HG03571 (cell line): ENCODE measurements around the gene GATA5.
"Not testable (repeated sequence)": the region's sequence is repeated elsewhere in the genome, so short reads cannot be mapped to it uniquely, and the experiment has no call there.

Experiments used
- ATAC-seq: cut with Tn5 transposase; IDR thresholded peaks from one replicate; pipeline ENCODE4 v1.9.1; 2021; ENCODE audit not compliant: unreplicated experiment

Gene GATA5

DNA sequence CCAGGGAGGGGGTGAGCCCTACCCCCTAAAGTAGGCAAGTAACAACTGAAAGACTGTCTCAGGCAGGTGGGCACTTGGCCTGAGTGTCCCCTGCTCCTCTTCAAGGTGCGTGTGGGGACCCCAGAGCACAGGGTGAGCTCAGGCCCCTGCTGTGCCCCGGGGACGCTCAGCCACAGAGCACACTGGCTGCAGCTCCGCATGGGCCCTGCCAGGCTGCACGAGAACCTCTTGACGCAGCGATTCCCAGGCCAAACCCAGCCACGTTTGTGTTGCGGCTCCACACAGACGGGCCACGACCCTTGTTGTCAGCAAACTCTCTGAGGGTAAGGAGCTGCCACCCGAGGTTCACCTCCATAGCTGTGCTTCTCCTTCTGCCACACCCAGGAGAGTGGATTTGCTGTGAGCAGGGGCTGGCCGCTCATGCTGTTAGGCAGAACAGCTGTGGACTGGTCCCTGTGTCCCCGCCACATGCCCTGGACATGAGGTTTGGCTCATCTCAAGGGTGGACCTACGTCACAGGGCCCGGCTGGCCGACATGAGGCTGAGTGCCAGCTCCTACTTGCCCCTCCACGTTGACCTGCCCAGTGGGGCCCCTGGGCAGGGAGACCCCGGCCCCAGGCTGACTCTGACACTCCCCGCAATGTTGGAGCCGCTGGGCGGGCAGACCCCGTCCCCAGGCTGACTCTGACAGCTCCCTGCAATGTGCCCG, 29.7 kb upstream of the GATA5 start:
- no peak for ATAC-seq

DNA sequence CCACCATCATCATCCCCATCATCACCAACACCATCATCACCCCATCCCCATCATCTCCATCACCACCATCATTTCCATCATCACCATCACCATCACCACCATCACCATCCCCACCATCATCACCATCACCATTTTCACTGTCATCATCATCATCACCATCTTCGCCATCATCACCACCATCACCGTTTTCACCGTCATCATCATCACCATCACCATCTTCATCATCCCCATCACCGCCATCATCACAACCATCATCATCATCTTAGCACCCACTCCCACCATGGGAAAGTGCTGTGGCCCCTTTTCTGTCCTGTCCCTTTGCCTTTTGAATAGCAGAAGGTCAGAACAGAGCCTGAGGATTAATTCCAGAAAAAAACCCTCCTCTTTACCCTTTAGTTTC, 28.5 kb upstream of the GATA5 start:
- ATAC-seq = no peak

DNA sequence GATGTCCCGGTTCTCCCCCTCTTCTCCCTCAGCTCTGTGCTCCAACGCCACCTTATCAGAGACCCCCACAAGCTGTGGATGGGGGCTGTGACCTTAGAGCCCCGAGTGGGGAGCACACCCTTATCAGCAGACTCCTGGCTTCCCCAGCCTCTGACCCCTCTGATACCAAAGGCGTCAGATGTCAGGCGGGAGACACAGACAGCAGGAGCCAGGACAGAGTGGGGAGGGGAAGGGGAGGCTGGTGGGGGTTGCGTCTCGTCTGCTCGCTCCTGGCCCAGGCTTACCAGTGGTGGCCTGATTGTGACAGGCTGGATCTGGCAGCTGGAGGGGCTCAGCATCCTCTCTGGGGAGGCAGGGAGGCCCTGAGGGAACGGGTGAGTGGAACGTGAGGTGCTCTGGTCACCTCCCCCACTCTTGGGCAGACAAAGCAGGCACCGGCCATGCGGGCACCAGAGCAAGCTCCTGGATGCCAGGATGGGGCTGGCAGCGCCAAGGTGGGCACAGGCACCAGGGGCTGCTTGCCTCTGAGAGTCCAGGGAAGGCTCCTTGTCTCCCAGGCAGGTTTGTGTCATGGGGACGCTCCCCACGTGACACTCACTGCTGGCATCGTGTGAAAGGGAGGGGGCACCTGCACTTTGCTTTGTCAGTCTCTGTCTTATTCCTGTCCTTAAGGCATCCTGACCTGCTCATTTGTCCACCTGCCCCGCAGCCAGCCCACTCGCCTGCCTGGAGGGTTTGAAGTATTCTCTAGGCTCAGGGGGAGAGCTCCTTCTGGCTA, 27.8 kb upstream of the GATA5 start:
- ATAC-seq = no peak

DNA sequence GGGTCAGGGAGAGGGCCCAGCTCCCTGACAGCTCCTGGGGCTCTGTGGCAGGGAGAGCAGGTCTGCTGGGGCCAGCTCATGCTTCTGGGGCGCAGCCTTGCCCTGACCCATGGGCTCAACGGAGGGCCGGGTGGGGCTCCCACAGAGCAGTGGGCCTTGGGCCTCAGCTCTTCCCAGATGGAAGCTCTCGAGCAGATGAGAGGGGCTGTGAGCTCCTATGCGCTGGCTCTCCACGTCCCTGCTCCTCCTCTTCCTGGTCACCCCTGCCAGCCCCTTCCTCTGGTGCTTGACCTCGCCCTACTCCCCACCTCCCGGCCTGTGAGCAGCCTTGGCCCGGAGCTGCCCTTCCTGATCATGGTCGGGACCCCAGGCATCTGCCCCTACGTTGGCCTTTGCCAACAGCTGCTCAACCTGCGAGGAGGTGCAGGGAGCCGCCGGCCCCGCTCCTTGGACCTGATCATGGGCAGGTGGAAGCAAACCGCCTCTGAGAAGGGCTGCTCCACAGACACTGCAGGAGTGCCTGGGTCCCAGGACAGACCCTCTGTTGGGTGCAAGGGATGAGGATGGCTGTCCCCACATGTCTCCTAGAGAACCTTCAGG, 26.8 kb upstream of the GATA5 start:
- ATAC-seq = no peak

DNA sequence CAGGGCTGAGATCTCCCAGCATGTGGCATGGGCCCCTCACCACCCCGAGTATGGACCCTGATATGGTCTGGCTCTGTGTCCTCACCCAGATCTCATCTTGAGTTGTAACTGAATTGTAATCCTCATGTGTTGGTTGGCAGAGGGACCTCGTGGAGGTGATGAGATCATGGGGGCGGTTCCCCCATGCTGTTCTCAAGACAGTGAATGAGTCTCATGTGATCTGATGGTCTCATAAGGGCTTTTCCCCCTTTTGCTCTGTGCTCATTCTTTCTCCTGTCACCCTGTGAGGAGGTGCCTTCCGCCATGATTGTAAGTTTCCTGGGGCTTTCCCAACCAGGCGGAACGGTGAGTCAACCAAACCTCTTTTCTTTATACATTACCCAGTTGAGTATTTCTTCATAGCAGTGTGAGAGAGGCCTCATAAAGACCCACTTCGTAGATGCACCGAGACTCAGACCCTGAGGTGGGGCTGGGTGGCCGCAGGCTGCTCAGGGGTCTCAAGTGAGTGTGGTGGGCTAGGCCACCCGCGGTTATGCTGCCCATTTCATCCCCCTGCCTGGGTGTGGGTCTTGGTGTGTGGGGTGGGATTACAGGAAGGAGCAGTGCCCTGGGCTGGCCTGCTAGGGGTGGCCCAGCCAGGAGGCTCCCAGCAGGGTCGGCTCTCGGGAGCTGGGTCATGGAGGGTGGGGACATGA, 26.2 kb upstream of the GATA5 start:
- ATAC-seq = peak; percentile 69

DNA sequence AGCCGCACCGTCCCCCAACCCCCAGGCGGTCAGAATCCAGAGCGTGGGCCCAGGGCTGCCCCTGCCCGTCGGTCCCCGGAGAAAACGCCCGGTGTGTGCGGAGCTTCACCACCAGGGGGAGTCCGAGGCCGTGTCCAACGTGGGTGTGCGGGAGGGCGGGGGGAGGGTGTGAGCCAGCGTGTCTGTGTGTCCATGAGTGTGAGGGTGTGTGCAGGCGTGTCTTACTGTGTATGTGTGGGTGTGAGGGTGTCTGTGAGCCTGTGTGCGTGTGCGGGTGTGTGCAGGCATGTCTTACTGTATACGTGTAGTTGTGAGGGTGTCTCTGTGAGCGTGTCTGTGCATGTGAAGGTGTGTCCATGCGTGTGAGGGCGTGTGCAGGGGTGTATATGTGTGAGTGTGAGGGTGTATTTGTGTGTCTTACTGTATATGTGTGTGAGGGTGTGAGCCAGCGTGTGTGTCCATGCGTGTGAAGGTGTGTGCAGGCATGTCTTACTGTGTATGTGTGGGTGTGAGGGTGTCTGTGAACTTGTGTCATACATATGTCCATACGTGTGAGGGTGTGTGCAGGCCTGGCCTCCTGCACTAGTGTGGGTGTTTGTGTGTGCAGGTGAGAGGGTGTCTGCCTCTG, 24.6 kb upstream of the GATA5 start:
- no peak for ATAC-seq

DNA sequence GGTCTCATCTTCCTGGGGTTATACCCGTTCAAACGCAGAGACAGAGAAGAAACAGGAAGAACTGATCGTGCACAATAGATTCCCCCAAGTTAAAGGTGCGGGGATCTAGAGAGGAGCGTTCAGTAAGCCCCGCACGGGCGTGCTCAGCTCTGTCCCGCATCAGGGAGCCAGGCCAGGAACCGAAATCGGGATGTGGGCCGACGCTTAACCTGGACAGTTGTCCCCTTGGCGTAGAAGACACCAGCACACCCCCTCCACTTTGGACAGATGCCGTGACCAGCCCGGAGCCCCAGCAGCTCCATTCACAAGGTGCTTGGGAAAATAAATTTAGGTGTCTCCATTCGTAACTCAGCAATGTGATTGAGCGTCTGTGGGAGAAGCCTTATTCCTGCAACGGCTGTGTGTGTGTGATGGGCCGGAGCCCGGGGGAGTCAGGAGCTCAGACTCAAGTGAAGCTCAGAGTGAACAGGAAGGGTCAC, 24.0 kb upstream of the GATA5 start:
- no peak for ATAC-seq

DNA sequence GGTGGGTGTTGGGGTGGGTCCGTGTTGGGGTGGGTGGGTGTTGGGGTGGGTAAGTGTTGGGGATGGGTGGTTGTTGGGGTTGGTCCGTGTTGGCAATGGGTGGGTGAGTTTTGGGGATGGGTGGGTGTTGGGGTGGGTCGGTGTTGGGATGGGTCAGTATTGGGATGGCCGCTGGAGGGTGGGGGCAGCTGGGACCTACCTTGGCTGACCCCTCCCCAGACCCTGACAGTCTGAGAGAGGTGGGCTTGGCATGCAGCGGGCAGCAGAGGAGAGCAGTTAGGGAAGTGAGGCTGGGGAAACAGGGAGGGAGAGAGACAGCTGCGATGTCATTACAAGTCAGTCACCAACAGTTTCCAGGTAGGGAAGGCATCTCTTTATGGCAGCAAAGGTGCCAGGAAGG, 23.1 kb upstream of the GATA5 start:
- ATAC-seq = no peak

DNA sequence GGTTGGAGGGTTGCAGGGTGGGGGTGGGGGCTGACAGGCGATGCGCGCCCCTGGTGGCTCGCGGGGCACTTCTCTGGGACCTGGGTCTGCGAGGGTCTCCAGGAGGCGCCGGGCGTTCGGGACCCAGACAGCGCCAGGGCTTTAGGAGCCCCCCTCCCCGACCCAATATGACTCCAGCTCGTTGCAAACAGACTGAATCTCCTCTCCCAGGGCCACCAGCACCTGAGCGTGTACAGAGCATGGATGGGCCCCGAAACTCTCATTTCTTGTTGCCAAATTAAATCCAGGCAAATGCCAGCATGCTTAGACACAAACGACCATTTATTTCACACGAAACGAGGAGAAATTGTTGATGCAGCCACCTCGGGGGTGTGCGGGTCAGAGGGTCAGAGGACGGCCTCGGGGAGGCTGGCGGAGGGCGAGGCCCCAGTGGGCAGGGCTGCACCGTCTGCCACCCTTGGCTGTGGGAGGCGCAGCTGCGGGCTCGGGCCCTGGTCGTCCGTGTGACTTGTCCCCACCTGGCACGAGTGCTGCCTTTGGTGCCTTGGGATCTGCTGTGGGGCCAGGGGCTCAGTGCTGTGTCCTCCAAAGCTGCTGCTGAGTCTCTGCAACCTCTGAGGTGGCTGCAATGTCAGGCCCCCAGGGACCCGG, 20.9 kb upstream of the GATA5 start:
- ATAC-seq = no peak

DNA sequence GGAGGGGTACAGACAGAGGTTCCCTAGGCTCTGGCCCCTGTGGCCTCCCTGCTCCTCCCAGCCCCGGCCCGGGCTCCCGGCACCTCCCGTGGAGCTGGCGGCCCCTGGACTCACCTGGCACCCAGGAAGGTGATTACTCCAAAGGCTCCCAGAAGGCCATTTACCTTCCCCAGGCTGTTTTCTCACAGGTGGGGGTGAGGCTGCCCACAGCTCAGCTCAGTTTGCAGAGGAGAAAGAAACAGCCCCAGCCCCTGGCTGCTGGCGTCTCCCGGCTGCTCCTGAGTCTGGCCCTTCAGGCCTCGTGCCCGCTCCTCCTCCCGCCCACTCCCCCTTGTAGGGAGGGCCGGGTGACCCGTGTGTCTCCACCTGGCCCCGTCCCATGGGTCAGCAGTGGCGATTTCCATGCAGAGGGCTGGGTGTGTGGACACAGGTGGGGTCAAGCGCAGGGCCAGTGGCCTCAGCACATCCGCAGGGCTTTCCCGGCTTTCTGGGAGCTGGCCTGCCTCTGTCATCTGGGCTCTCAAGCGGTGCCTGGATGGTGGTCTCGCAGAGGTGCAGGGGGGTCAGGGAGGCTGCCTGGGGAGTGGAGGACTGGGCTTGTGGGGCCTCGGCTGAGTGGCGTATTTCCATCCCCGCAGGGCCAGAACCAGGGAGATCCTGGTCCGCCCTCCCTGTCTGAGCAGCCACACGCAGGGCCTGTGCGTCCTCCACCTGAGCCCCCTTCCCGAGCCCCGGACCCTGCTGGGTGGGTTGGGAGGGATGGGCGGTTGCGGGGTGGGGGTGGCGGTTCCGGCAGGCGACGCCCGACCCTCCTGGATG, 20.2 kb upstream of the GATA5 start:
- no peak for ATAC-seq

DNA sequence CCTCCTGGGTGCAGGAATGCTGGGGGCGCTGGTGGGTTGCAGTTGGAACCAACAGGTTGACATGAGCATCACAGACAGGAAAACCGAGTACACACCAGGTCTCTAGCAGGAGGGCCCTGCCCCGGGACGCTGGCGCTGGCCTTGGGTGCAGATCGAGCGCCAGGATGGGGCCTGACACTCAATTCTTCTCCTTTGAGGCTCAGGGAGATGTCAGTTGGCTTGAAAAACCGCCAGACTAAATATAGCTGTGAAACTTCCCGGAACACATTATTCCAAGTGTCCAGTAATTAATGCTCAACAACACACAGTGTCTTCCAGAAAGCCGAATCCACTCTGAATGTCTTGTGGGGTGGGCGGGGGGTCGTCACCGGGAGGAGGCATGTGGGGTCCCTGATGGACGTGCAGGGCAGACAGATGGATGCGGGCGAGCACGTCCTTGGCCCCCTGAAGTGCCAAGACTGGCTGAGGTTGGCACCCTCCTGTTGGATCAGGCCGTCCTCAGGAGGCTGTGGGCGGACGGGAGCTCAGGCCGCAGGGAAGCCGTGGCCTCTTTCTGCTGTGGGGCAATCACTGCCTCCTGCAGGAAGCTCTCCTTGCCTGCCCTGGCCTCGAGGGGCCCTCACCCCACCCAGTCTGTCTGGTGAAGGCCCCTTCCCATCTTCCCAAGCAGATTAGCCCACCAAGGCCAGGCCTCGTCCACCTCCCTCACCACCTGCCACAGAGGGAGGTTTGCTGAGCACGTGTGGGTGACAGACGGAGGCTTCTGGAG, 19.4 kb upstream of the GATA5 start:
- no peak for ATAC-seq

DNA sequence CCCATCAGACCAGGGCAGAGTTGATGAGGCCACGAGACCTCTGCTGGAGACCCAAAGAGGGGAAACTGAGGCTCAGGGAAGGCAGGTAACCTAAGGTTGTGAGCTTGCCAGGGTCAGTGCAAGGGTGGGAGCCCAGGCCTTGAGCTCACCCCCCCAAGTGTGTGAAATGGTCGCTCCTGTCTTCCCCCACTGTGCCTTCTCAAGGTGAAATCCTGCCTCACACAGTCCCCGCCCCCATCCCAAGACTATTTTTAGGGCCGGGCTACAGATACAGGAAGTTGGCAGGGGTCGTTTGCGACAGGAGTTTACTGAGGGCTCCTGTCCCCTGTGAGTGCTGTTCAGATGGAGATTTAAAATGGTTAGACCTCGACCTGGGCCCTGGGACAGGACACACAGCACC, 18.7 kb upstream of the GATA5 start:
- ATAC-seq = no peak

DNA sequence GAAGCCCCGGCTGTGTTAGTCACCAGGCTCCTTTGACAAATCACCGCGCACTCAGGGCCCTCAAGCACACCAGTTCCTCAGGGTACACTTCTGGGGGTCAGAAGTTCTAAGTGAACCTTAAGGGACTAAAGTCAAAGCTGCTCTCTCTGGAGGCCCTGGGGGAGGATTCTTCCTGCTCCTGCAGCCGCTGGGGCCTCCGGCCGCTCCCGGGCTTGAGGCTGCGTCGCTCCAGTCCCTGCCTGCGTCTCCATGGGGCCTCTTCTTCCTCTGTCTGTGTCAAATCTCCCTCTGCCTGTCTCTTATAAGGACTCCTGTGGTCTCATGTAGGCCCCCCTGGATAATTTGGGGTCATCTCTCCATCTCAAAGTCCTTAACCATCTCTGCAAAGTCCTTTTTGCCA, 18.1 kb upstream of the GATA5 start:
- no peak for ATAC-seq

DNA sequence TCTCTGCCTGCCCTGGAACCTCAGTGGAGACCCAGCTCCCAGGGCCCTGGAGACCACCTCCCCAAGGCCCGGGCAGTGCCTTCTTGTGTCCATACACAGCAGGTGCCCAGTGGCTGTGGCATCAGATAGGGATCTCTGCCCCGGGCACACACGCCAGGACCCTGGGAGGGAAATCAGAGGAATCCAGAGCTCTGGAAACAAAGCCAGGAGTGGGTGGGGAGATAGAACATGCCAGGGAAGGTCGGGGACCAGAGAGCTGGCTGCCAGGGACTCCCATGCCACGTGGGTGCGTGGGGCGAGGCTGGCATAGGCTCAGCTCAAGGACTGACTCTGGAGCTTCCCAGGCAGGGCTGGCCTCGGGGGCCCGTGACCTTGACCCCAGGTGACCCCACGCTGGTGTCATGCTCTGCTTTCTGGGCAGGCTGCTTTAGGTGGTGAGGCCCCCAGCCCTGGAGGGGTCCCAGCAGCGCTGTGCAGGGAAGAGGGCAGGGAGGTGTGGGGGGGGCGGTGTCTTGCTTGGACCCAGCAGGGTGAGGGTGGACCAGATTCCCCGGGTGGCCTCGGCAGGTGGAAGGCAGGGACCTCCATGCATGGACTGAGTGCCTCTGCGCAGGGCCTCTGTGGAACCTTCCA, 17.6 kb upstream of the GATA5 start:
- ATAC-seq = no peak

DNA sequence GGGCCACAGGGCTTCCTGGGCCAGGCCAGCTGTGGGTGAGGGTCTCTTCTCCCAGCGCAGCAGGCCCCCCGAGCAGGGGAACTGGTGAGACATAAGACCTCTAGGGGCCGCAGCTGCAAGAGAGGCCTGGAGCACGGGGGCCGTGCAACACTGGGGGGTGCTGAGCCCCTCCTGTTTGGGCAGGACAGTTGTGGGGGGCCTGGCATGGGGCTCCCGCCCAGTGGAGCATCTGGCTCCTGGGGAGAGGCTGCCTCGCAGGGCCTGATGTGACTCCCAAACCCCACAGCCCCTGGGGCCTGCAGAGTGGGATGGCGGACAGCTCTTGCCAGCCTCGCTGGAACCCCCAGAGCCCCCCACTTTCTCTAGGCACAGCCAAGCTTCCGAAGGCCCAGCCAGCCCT, 16.9 kb upstream of the GATA5 start:
- ATAC-seq = no peak

DNA sequence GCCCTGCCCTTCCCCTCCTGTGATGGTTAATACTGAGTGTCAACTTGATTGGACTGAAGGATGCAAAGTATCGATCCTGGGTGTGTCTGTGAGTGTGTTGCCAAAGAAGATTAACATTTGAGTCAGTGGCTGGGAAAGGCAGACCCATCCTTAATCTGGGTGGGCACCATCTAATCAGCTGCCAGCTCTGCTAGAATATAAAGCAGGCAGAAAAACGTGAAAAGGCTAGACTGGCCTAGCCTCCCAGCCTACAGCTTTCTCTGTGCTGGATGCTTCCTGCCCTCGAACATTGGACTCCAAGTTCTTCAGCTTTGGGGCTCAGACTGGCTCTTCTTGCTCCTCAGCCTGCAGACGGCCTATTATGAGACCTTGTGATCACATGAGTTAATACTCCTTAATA, 15.0 kb upstream of the GATA5 start:
- ATAC-seq = not testable (repeated sequence)

DNA sequence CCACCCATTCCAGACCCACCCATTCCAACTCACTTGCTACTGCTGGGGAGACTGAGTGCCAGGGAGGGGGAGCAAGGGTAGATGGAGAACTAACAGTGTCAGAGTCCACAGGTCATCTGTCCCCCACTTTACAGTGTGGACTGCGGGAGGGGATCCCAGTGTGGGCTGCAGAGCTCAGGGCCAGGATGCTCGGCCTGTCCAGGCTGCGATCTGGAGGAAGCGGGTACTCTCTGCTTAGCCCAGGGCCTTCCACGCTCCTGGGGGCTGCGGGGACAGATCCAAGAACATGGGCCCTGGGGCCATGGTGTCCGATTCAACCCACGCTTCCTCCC, 14.1 kb upstream of the GATA5 start:
- no peak for ATAC-seq

DNA sequence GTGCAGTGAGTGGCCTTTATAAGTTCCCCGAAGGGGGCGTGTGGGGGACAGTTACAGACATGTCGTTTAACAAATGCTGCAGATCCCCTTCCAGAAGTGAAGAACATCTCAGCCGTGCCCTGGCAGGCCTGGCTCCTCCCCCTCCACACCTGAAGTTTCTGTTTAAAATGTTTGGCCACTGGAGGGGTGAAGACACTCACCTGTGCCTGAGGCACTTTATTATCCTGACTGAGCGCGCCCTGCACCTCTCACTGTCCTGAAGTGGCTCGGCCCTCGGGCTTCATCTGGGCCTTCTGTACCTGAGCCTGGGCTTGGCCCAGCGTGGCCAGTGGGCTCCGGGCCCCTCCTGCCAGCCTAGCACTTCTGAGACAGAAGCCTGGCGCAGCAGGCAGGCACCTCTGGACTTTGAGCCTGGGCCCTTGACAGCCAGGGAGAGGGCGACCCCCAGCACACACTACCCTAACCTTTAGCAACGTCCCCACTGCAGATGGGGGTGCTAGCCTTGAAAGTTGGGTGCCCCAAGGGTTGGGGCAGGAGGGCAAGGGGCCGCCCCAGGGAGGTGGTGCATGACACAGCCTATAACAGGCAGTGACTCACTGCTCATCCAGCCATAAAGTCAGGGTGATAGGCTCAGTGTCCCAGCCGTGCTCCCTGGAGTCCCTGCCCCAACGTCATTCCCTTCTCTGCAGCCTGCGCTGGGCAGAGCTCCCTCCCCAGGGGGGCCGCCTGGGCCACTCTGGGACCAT, 13.6 kb upstream of the GATA5 start:
- ATAC-seq = no peak
